Umbilical cord (tissue), 2 donors: ENCODE results near the gene CORO7. TPM values are rescaled to one million over a fixed set of nuclear protein-coding genes. Genes with fewer than 3 reads are reported as not detected.
A peak's percentile ranks its signal among the peaks of the same experiment; 100 is the strongest.
"Not testable (repeated sequence)": the region's sequence is repeated elsewhere in the genome, so short reads cannot be mapped to it uniquely, and the experiment has no call there.

Experiments used
- DNase-seq: peaks from one replicate; pipeline ENCODE4 v3.0.0-alpha.2; 2015; ENCODE audit warnings: low spot score
- total RNA-seq: library from RNA; depleted of rRNA; stranded (reverse); fragments of >200 nt; gene quantifications from one replicate; pipeline ENCODE4 v1.2.3, GENCODE V29; 2014; ENCODE audit warnings: low replicate concordance; ENCODE audit not compliant: insufficient read depth

Gene CORO7
- total RNA-seq, 1 donor from 2014 or later: 53.2 TPM

- peak; percentile 79 for DNase-seq
Measured at GRCh38 chr16:4402439-4403132, 13.8 kb downstream of the CORO7 start.

GRCh38 chr16:4401510-4401909 lies 14.9 kb downstream of the CORO7 start:
- DNase-seq: no peak

GRCh38 chr16:4401094-4401501 lies 15.3 kb downstream of the CORO7 start:
- DNase-seq: no peak

- no peak for DNase-seq
Measured at GRCh38 chr16:4399001-4399730, 17.2 kb downstream of the CORO7 start.

- DNase-seq: no peak
Measured at GRCh38 chr16:4395055-4395726, 21.2 kb downstream of the CORO7 start.

- DNase-seq: not testable (repeated sequence)
Measured at GRCh38 chr16:4393850-4394249, 22.5 kb downstream of the CORO7 start.

GRCh38 chr16:4393240-4393600 lies 23.2 kb downstream of the CORO7 start:
- DNase-seq: no peak

GRCh38 chr16:4392382-4393239 lies 23.8 kb downstream of the CORO7 start:
- peak; percentile 75 for DNase-seq

GRCh38 chr16:4391631-4392381 lies 24.6 kb downstream of the CORO7 start:
- DNase-seq: no peak

- no peak for DNase-seq
Measured at GRCh38 chr16:4390266-4391260, 25.8 kb downstream of the CORO7 start.

- DNase-seq: no peak
Measured at GRCh38 chr16:4389051-4389955, 27.1 kb downstream of the CORO7 start.

GRCh38 chr16:4388271-4389021 lies 27.9 kb downstream of the CORO7 start:
- peak; percentile 59 for DNase-seq

GRCh38 chr16:4387781-4388180 lies 28.6 kb downstream of the CORO7 start:
- DNase-seq: no peak

GRCh38 chr16:4386951-4387565 lies 29.3 kb downstream of the CORO7 start:
- no peak for DNase-seq

GRCh38 chr16:4386451-4386805 lies 30.0 kb downstream of the CORO7 start:
- DNase-seq: peak; percentile 47

- no peak for DNase-seq
Measured at GRCh38 chr16:4385789-4386450, 30.5 kb downstream of the CORO7 start.
